Sigmoid colon (tissue), 4 donors: ENCODE measurements around the gene CUEDC2.

Source experiments
- EP300 ChIP-seq, 4 donors: sonication (generic); formaldehyde crosslinking; IDR thresholded peaks; one replicate each; pipeline ENCODE4 v1.6.1; 2017; ENCODE audit warnings: antibody characterized with exemption in 4 of 4
- POLR2A ChIP-seq, 2 donors: fragments of 450-650 bp; IDR thresholded peaks; one replicate each; pipeline ENCODE4 v1.6.1; 2016; ENCODE audit warnings: antibody characterized with exemption in 2 of 2, mild to moderate bottlenecking in 2 of 2, moderate library complexity in 2 of 2
- POLR2AphosphoS5 ChIP-seq, 4 donors: sonication (generic); formaldehyde crosslinking; IDR thresholded peaks; one replicate each; pipeline ENCODE4 v1.6.1; 2017; ENCODE audit warnings: antibody characterized with exemption in 4 of 4
- TF ChIP-seq, protein P1 (sequence below), 4 experiments: fragments of 450-650 bp in 3 of 4; fragments of 200-600 bp in 1 of 4; IDR thresholded peaks; one replicate each; pipeline ENCODE4 v1.5.1; 2016 to 2019; ENCODE audit warnings: antibody characterized with exemption in 4 of 4, mild to moderate bottlenecking in 3 of 4, moderate library complexity in 2 of 4

DNA sequence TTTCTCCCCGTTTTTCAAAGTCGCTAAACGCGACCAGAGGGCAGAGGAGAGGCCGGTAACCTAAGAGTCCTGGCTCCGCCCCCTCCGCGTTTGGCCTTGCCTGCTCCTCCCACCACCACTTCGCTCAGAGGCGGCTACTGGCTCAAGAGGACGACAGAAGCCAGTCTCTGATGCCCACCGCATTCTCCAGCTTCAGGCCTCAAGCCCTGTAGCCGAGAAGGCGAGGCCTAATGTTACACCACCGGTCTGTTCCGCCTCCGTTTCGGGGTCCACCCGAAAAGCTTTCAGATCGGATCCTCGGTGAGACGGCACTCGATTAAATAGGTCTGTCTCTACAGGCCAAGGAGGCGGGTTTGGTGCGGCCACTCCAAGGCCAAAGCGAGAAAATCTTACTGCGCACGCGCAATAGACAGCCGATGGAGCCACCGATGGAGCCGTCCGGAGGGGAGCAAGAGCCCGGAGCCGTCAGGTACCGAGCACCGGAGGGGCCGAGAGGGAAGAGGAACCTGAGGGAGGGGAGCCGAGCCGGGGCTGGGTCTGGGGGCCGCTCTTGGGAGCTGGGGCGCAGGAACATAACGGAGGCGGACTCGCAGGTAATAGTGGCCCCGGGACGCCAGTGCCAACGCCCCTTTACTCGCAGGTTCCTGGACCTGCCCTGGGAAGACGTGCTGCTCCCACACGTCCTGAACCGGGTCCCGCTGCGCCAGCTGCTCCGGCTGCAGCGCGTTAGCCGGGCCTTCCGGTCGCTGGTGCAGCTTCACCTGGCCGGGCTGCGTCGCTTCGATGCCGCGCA is 11.5 kb downstream of the CUEDC2 start, which contains the start of gene FBXL15:
- TF ChIP-seq, protein P1, sequence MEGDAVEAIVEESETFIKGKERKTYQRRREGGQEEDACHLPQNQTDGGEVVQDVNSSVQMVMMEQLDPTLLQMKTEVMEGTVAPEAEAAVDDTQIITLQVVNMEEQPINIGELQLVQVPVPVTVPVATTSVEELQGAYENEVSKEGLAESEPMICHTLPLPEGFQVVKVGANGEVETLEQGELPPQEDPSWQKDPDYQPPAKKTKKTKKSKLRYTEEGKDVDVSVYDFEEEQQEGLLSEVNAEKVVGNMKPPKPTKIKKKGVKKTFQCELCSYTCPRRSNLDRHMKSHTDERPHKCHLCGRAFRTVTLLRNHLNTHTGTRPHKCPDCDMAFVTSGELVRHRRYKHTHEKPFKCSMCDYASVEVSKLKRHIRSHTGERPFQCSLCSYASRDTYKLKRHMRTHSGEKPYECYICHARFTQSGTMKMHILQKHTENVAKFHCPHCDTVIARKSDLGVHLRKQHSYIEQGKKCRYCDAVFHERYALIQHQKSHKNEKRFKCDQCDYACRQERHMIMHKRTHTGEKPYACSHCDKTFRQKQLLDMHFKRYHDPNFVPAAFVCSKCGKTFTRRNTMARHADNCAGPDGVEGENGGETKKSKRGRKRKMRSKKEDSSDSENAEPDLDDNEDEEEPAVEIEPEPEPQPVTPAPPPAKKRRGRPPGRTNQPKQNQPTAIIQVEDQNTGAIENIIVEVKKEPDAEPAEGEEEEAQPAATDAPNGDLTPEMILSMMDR (IDR thresholded peaks at IDR 0.05): no peak
- TF ChIP-seq POLR2A (IDR thresholded peaks at IDR 0.05): peak in 1 of 2 donors; percentile 33
- peak in 1 of 4 donors; percentile 63 for TF ChIP-seq EP300 (IDR thresholded peaks at IDR 0.05)
- peak; percentile 70 to 86 (median 83) for TF ChIP-seq POLR2AphosphoS5 (IDR thresholded peaks at IDR 0.05)
